Lower lobe of right lung (tissue), 2 donors: ENCODE results near the gene EXOC7. TPM values are rescaled to one million over a fixed set of nuclear protein-coding genes. Genes with fewer than 3 reads are reported as not detected.

Experiments
- ATAC-seq, 2 donors: fragments of 200-7000 bp; cut with Tn5 transposase; one replicate each; pipeline ENCODE4 v1.9.1; 2020 to 2022; ENCODE audit warnings: mild to moderate bottlenecking in 2 of 2, moderate library complexity in 2 of 2
- DNase-seq: peaks from one replicate; pipeline ENCODE4 v3.0.0-alpha.2; 2020
- H3K27ac ChIP-seq: fragments of 200-600 bp; one replicate; pipeline ENCODE4 v1.8.0; 2022
- H3K27me3 ChIP-seq: fragments of 200-600 bp; one replicate; pipeline ENCODE4 v1.8.0; 2022; ENCODE audit warnings: low read depth
- H3K36me3 ChIP-seq: fragments of 200-600 bp; one replicate; pipeline ENCODE4 v1.8.0; 2022; ENCODE audit warnings: mild to moderate bottlenecking
- H3K4me1 ChIP-seq: fragments of 200-600 bp; one replicate; pipeline ENCODE4 v1.8.0; 2022
- H3K4me3 ChIP-seq: fragments of 200-600 bp; one replicate; pipeline ENCODE4 v1.8.0; 2022; ENCODE audit warnings: mild to moderate bottlenecking
- H3K9me3 ChIP-seq: fragments of 200-600 bp; one replicate; pipeline ENCODE4 v1.8.0; 2022
- intact Hi-C: fragments of 100-400 bp; cut with DNase I; formaldehyde crosslinking; loops from one replicate; pipeline ENCODE4 v1.11.0; 2022
- total RNA-seq: library from RNA; stranded (reverse); fragmentation: NEBNext Ultra II Directional; extraction: Animal tissue kit (Norgen Biotek cat#: 25700); gene quantifications from one replicate; pipeline ENCODE4 v1.2.1, GENCODE V29; 2021
- TF ChIP-seq, protein P1 (sequence below): fragments of 200-600 bp; IDR thresholded peaks from one replicate; pipeline ENCODE4 v1.8.0; 2022; ENCODE audit warnings: antibody characterized with exemption, mild to moderate bottlenecking
- donor health status: DM: no; HTN: yes; CAD: no; lungs with severe emphysema.

The EXOC7 gene
- total RNA-seq, 1 donor from 2014 or later = 118 TPM

DNA sequence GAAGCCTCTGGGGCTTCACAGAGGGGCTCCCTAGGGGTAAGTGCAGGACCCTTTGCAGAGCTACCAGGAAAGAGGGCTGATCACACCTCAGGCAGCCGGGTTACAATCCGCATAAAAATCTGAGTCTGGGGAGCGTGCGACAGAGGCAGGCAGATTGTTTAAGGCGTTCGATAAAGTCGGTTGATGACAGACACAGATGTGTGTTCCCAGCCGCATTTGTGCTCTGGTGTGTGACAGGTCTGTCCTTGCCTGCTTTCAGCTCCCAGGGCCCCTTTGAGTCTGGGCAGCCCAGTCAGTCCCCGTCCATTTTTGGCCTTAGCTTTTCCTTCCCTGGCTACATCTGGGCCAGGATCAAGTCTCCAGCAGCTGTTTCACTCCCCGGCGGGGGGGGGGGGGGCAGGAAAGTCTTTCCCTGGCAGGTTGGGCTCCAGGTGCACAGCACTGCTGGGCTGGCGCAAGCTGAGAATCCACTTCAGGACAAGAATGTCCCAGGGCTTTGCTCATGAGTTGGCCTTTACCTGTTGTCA lies 25.9 kb downstream of the EXOC7 start:
- no peak overlapping the region for H3K4me3 ChIP-seq
- TF ChIP-seq, protein P1, sequence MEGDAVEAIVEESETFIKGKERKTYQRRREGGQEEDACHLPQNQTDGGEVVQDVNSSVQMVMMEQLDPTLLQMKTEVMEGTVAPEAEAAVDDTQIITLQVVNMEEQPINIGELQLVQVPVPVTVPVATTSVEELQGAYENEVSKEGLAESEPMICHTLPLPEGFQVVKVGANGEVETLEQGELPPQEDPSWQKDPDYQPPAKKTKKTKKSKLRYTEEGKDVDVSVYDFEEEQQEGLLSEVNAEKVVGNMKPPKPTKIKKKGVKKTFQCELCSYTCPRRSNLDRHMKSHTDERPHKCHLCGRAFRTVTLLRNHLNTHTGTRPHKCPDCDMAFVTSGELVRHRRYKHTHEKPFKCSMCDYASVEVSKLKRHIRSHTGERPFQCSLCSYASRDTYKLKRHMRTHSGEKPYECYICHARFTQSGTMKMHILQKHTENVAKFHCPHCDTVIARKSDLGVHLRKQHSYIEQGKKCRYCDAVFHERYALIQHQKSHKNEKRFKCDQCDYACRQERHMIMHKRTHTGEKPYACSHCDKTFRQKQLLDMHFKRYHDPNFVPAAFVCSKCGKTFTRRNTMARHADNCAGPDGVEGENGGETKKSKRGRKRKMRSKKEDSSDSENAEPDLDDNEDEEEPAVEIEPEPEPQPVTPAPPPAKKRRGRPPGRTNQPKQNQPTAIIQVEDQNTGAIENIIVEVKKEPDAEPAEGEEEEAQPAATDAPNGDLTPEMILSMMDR = no peak
- H3K4me1 ChIP-seq = peaks cover 41% of the 10 kb centered on the region
- no peak overlapping the region for H3K27ac ChIP-seq
- no peaks in the 10 kb centered on the region for H3K9me3 ChIP-seq
- intact Hi-C loops = no loop called here
- H3K27me3 ChIP-seq = peaks cover 67% of the 10 kb centered on the region
- no peak for ATAC-seq
- no peak for DNase-seq
- peaks cover 9% of the 10 kb centered on the region for H3K36me3 ChIP-seq

DNA sequence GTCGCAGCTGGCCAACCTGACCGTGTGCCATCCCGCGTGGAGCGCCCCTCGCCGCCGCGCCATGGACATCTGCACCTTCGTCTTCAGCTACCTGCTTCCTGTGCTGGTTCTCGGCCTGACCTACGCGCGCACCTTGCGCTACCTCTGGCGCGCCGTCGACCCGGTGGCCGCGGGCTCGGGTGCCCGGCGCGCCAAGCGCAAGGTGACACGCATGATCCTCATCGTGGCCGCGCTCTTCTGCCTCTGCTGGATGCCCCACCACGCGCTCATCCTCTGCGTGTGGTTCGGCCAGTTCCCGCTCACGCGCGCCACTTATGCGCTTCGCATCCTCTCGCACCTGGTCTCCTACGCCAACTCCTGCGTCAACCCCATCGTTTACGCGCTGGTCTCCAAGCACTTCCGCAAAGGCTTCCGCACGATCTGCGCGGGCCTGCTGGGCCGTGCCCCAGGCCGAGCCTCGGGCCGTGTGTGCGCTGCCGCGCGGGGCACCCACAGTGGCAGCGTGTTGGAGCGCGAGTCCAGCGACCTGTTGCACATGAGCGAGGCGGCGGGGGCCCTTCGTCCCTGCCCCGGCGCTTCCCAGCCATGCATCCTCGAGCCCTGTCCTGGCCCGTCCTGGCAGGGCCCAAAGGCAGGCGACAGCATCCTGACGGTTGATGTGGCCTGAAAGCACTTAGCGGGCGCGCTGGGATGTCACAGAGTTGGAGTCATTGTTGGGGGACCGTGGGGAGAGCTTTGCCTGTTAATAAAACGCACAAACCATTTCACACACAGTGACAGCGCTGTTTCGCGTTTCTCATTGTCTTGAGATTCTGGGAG lies 26.6 kb downstream of the EXOC7 start:
- DNase-seq (no peak), ATAC-seq (no peak)
- peaks cover 41% of the 10 kb centered on the region for H3K4me1 ChIP-seq
- intact Hi-C loops = no loop called here
- TF ChIP-seq, protein P1 = no peak
- no peaks in the 10 kb centered on the region for H3K9me3 ChIP-seq
- peaks cover 67% of the 10 kb centered on the region for H3K27me3 ChIP-seq
- H3K27ac ChIP-seq = no peak overlapping the region
- peak overlapping the region; percentile 26 for H3K4me3 ChIP-seq
- H3K36me3 ChIP-seq = peaks cover 2% of the 10 kb centered on the region

DNA sequence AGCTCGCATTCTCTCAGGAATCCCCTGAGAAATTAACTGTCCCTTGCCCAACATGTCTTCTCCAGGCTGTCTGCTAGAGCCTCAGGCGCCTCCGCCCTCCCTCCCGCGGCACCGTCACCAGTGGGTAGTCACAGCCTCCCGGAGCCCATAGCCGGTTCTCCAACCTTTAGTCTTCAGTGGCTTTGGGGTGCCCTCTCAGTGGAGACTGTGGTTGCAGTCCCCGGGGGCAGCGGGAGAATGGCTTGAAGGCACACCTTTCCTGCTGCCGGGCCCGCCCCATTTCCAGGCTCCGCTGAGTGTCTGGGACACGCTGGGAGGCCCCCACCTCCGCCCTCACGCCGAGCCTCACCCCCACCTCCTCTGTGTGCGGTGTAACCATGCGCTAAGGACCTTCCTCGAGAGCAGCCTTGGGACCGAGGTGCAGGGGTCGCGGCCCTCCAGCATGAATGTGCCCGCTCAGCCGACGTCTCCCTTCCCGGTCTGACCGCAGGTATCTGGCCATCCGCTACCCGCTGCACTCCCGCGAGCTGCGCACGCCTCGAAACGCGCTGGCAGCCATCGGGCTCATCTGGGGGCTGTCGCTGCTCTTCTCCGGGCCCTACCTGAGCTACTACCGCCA lies 27.3 kb downstream of the EXOC7 start:
- no peaks in the 10 kb centered on the region for H3K9me3 ChIP-seq
- no peak overlapping the region for H3K4me3 ChIP-seq
- peaks cover 45% of the 10 kb centered on the region for H3K4me1 ChIP-seq
- intact Hi-C loops = no loop called here
- DNase-seq = no peak
- ATAC-seq = no peak
- no peak overlapping the region for H3K27ac ChIP-seq
- no peaks in the 10 kb centered on the region for H3K36me3 ChIP-seq
- TF ChIP-seq, protein P1 = no peak
- H3K27me3 ChIP-seq = peaks cover 67% of the 10 kb centered on the region

DNA sequence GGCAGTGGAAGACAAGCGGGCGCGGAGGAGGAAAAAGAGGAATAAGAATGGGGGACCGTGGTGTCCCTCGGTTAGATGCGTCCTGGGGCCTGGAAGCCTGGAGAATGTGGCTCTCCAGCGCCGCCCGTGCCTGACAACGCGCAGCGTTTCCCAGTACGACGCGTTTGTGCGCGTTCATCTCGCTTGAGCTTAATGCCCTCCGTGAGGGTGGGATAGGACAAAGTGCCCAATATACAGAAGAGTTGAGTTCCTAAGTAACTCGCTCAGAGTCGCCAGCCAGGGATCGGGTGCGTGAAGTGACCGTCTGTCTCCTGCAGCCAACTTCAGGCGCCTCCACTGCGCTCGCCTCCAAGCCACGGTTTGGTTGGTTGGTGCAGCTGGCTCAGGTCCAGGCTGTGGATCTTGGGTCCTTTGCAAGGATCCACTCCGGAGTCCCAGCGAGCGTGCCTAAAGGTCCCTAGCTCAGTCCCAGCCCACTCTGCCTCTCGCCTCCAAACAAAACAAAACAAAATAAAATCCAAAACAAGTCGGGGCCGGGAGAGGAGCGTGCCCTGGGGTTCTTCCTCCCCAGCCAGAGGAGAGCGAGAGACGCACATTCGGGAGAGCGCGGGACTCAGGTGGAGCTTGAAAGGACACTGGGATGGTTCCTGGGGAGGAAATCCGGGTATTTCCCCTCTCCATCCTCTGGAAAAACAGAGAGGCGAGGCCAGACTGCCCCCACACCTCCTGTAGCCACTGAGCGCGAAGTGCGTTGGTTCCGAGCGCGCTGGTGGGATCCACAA lies 28.0 kb downstream of the EXOC7 start:
- Histone ChIP-seq H3K27ac (no peak overlapping the region), H3K4me1 (peaks cover 52% of the 10 kb centered on the region), H3K27me3 (peaks cover 67% of the 10 kb centered on the region), H3K4me3 (peak overlapping the region; percentile 21), H3K36me3 (peaks cover under 1% of the 10 kb centered on the region), H3K9me3 (no peaks in the 10 kb centered on the region)
- ATAC-seq = no peak
- TF ChIP-seq, protein P1 = no peak
- DNase-seq = no peak
- intact Hi-C loops = no loop called here
